NCI-H2029 treated with DMSO at 0.1 percent for 48 hours (cell line): ENCODE measurements around the gene MAP3K15.

Source experiments
- DNase-seq: peaks from one replicate; lab custom pipeline; 2025; lab: John Stamatoyannopoulos, UW

Gene MAP3K15

DNA sequence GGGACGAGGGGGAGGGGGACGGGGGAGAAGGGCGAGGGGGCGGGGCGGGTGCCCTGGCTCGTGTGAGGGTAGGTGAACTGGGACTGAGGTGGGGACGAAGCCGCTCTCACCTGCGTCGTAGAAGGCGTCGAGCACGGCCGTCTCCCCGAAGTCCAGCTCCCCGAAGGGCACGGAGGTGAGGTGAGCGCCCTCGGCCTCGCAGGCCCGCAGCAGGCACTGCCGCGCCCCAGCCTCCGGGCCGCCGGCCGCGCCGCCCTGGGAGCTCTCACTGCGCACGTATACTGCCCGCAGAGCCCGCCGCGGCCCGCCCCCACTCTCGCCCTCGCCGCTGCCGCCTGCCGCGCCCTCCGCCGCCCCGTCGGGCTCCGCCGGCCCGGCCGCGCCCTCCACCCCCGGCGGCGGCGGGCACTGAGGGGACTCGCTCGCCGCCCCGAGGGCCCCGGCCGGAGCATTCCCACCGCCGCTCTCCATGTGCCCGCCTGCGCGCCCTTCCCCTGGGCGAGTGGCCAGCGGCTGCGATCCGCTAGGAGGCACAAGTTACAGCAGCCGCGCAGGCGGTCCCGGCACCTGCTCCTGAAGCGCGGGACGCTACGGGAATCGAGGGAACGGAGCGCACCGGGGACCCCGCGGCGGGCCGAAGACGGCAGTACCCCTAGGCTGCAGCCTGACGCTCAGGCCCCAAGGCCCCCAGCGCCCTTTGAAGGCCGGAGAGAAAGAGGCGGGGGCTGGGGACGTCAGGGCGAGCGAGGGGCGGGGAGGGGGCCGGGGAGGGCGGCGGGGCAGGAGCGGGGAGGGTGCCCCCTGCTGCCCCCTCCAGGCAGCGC is at the start of gene MAP3K15:
Gene MAP3K15, minus strand, starts transcription at position 718 of the 824 bp plus-strand sequence. Its CDS starts 247 bp downstream, at position 471.
- DNase-seq = no peak

DNA sequence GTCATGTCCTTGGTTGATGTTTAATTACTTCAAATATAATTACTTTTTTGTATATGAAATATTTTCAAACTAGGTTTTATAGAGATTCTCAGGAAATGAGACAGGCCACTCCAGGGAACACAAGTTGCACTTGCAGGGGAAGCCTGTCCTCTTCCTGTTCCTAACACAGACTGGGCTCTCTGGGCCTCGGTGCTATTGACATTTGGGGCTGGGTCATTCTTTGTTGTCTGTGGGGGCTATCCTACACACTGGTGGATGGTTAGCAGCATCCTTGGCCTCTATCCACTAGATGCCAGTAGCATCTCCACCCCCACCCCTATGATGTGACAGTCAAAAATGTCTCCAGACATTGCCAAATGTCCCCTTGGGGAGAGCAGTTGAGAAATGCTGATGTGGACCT is 49.3 kb upstream of the MAP3K15 start:
- DNase-seq = no peak

GRCh38 chrX:19563746-19564145 is 48.4 kb upstream of the MAP3K15 start:
- no peak for DNase-seq

DNA sequence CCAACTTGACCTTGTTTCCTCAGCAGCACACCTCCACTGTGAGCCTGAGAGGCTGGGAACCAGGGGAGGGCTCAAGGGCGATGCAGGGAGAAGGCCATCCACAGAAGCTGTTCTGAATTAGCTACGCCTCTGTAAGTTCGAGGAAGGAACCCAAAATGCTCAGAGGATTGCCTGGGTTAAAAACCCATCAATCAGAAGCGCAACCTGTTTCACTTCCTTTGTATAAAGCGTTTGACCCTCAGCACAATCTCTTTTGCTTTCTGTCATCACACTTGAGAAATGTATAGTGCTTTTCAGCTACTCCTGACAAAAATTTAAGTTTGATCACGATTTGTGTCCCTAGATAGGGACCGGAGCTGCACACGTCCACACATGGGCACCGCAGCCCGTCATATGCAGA is 48.0 kb upstream of the MAP3K15 start:
- no peak for DNase-seq

GRCh38 chrX:19560611-19561010 is 45.3 kb upstream of the MAP3K15 start:
- DNase-seq = no peak

DNA sequence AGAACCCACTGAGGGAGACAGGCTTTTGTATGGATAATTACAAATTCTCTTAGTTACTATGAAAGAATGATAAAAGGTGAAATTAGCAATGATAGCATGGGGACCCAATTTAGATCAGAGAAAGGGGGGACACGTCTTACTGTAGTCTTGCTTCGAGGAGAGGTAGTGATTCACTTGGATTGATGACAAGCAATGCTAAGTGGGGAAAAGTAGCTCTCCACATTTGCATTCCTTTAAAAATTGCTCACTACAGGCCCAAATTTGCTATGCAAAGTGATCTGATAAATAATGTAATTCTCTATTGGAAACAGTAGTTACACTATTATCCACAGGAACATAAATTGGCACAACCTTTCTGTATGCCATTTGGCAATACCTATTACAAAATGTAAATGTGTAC is 42.5 kb upstream of the MAP3K15 start:
- DNase-seq = no peak

GRCh38 chrX:19556202-19556601 is 40.9 kb upstream of the MAP3K15 start:
- no peak for DNase-seq

- no peak for DNase-seq
Observed at GRCh38 chrX:19555683-19556082, 40.4 kb upstream of the MAP3K15 start.

DNA sequence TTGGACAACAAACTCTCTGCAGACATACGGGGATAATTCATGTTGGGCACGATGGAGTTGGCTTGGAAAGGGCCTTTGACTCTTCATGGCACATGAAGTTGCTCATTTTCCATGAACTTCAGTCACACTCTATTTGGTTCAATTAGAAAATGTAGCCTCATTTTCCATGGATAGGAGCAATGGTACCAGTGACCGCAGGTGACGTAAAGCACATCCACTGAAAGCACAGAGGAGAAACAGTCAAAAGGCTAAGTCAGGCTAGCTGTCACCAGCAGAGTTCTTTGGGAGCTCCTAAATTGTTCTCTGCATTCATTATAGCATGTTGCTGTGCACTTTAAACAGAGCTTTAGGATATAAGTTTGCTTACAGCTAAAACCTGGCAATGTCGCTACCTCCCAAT is 39.9 kb upstream of the MAP3K15 start:
- DNase-seq = no peak

- no peak for DNase-seq
Observed at GRCh38 chrX:19554786-19555185, 39.5 kb upstream of the MAP3K15 start.

GRCh38 chrX:19552793-19553192 is 37.5 kb upstream of the MAP3K15 start:
- no peak for DNase-seq

DNA sequence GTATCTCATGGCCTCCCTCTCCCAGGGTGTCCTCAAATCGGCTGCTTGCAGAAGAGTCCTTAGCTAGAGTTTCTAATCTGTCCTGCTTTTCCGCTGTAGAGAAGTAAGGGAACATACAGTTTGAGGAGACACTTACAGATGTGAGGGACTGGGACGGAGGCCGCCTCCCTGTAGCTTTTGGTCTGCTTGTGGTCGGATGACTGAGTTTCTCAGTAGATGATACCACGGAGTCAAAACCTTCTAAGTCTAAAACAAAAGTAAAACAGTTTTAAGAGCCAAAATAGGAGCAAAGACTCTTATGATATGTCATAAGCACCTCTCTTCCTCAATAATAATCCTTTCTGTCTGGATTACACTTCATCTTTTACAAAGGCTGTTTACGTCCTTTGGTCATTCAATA is 34.5 kb upstream of the MAP3K15 start:
- DNase-seq = no peak

GRCh38 chrX:19548934-19549333 is 33.6 kb upstream of the MAP3K15 start:
- DNase-seq = no peak

- no peak for DNase-seq
Observed at GRCh38 chrX:19548279-19548678, 33.0 kb upstream of the MAP3K15 start.

GRCh38 chrX:19545651-19546050 is 30.3 kb upstream of the MAP3K15 start:
- no peak for DNase-seq

GRCh38 chrX:19544693-19545305 is 29.5 kb upstream of the MAP3K15 start:
- peak; percentile 15 for DNase-seq

DNA sequence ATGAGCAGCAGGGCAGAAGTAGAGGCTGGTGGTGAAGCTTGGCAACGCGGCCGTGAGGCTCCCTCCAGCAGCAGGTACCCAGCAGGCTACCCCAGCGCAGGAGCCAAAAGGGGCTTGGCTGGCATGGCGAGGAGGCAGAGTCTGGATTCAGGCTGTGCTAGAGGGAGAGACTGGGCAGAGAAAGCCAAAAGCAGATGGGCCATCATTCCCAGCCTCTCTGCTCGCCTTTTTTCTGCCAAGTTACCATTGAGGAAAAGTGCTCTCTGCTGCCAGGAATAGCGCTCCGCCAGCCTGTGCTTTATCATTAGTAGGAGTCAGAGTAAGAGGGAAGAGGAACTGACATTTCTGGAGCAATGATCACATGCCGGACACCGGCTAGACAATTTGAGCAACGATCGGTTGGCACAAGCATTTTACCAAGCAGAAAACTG is 28.7 kb upstream of the MAP3K15 start:
- no peak for DNase-seq

- DNase-seq = no peak
Observed at GRCh38 chrX:19543020-19543715, 27.9 kb upstream of the MAP3K15 start.

- no peak for DNase-seq
Observed at GRCh38 chrX:19541931-19542330, 26.6 kb upstream of the MAP3K15 start.

DNA sequence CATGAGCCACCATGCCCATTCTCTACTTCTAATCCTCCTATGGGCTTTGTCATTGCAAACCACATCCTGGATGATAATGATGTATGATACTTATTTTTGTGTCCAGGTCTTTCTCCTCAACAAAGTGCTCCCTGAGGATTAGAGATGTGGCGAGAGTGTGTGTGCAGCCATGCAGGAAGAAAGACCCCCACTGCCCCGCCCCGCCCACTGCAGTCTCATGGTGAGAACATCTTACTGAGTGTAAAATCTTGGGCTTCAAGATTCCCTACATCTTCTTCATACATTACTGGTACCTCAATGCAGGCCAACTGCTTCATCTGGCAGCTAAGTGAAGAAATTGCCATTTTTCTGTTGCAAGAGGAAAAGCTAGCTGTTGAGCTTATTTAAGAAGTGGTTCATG is 25.9 kb upstream of the MAP3K15 start:
- DNase-seq = no peak

GRCh38 chrX:19540076-19540475 is 24.8 kb upstream of the MAP3K15 start:
- no peak for DNase-seq

DNA sequence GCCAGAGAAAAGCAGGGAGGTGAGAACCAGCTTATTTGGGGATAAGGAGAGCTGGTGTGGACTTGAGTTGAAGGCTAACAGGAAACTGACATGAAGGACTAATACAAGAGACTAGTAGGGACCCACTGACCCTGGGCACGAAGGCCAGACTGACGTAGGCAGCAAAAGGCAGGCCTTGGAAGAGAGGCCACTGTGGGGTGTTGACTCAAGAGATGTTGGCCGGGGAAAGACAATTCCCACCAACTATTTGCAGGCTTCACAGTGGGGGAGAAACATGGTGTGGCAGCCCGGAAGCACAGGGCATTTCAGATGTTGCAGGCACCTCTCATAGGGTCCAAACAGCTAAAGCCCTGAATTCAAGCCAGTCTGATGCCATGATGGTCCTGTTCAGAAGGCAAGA is 24.4 kb upstream of the MAP3K15 start:
- no peak for DNase-seq

GRCh38 chrX:19535476-19535875 is 20.2 kb upstream of the MAP3K15 start:
- no peak for DNase-seq
